ENCODE results near the gene MTM1. TPM values are rescaled to one million over a fixed set of nuclear protein-coding genes. Genes with fewer than 3 reads are reported as not detected.

The MTM1 gene
- total RNA-seq, 1 donor from 2014 or later = 17.8 TPM

DNA sequence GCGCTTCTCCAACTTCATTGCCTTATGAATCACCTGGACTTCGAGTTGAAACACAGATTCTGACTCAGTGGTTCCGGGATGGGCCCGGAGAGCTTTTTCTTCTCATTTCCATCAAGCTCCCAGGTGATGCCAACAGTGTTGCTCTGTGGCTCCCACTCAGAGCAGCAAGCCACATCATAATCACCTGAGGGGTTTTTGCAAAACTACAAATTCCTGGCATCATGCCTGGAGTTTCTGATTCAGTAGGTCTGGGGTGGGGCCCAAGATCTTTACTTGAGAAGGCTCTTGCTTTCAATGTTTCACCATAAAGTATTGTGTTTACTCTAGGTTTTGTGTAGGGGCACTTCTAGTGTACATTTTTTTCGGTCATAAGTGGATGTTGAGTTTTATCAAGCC lies 7.0 kb downstream of the MTM1 start:
- no peak for DNase-seq (ENCODE audit: low spot score)
- Mint-ChIP-seq H3K9me3 (ENCODE audit: unreplicated experiment) (no peaks in the 10 kb centered on the region), H3K36me3 (ENCODE audit: low read depth, unreplicated experiment) (no peaks in the 10 kb centered on the region), H3K4me3 (ENCODE audit: unreplicated experiment) (no peak overlapping the region), H3K27ac (ENCODE audit: unreplicated experiment) (no peak overlapping the region), H3K27me3 (ENCODE audit: unreplicated experiment) (no peaks in the 10 kb centered on the region), H3K4me1 (ENCODE audit: unreplicated experiment) (peaks cover 27% of the 10 kb centered on the region)
- TF ChIP-seq, protein P1, sequence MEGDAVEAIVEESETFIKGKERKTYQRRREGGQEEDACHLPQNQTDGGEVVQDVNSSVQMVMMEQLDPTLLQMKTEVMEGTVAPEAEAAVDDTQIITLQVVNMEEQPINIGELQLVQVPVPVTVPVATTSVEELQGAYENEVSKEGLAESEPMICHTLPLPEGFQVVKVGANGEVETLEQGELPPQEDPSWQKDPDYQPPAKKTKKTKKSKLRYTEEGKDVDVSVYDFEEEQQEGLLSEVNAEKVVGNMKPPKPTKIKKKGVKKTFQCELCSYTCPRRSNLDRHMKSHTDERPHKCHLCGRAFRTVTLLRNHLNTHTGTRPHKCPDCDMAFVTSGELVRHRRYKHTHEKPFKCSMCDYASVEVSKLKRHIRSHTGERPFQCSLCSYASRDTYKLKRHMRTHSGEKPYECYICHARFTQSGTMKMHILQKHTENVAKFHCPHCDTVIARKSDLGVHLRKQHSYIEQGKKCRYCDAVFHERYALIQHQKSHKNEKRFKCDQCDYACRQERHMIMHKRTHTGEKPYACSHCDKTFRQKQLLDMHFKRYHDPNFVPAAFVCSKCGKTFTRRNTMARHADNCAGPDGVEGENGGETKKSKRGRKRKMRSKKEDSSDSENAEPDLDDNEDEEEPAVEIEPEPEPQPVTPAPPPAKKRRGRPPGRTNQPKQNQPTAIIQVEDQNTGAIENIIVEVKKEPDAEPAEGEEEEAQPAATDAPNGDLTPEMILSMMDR (IDR thresholded peaks at IDR 0.05; ENCODE audit: unreplicated experiment) = no peak

DNA sequence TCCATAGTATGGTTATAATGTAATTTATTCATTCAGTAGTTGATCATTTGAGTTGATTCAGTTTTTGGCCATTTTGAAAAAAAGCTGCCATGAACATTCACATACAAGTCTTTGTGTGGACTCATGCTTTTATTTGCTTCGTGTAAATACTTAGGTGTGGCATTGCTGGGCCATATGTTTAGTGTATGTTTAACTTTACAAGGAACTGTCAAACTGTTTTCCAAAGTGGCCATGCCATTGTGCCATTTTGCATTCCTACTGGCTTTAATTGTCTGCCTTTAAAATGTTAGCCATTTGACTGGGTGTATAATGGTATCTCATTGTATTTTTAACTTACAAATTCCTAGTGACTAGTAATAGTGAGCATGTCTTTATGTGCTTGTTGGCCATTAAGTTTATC lies 8.8 kb downstream of the MTM1 start:
- H3K27ac Mint-ChIP-seq (ENCODE audit: unreplicated experiment) = no peak overlapping the region
- no peaks in the 10 kb centered on the region for H3K9me3 Mint-ChIP-seq (ENCODE audit: unreplicated experiment)
- TF ChIP-seq, protein P1 (IDR thresholded peaks at IDR 0.05; ENCODE audit: unreplicated experiment) = no peak
- H3K4me1 Mint-ChIP-seq (ENCODE audit: unreplicated experiment) = peaks cover 18% of the 10 kb centered on the region
- no peak for DNase-seq (ENCODE audit: low spot score)
- no peak overlapping the region for H3K4me3 Mint-ChIP-seq (ENCODE audit: unreplicated experiment)
- no peaks in the 10 kb centered on the region for H3K27me3 Mint-ChIP-seq (ENCODE audit: unreplicated experiment)
- H3K36me3 Mint-ChIP-seq (ENCODE audit: low read depth, unreplicated experiment) = no peaks in the 10 kb centered on the region

DNA sequence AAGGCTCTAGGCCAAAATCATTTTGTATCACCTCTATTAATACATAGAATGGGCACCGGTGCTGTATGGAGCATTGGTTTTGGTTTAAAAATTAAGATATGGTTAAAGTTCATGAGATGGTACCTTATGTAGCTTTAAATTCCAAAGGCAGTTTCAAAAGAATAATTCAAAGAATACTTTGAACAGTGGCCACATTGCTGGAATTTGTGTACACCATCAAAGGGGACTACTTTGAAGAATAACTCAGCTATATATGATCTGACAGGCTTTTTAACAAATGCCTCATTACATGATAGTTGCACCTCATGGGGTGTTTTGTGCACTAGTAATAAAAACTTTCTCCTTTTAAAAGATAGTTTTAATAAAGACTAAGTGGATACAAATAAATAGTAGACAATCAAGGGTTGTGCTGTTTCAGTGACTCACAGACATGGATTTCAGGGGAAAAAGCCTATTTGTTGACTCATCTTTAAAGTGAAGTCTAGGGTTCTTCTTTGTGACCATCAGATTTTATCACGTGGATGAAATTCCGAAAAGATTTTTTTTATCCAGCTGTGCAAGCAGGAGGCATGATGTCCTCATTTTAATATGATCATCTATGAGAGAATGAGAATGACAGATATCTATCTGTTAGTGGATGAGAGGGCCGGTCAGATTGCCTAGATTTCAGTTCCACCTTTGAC lies 12.8 kb downstream of the MTM1 start:
- no peaks in the 10 kb centered on the region for H3K27me3 Mint-ChIP-seq (ENCODE audit: unreplicated experiment)
- no peak overlapping the region for H3K27ac Mint-ChIP-seq (ENCODE audit: unreplicated experiment)
- no peak overlapping the region for H3K4me3 Mint-ChIP-seq (ENCODE audit: unreplicated experiment)
- no peaks in the 10 kb centered on the region for H3K9me3 Mint-ChIP-seq (ENCODE audit: unreplicated experiment)
- TF ChIP-seq, protein P1 (IDR thresholded peaks at IDR 0.05; ENCODE audit: unreplicated experiment) = no peak
- DNase-seq (ENCODE audit: low spot score) = no peak
- H3K4me1 Mint-ChIP-seq (ENCODE audit: unreplicated experiment) = peaks cover 4% of the 10 kb centered on the region
- no peaks in the 10 kb centered on the region for H3K36me3 Mint-ChIP-seq (ENCODE audit: low read depth, unreplicated experiment)

DNA sequence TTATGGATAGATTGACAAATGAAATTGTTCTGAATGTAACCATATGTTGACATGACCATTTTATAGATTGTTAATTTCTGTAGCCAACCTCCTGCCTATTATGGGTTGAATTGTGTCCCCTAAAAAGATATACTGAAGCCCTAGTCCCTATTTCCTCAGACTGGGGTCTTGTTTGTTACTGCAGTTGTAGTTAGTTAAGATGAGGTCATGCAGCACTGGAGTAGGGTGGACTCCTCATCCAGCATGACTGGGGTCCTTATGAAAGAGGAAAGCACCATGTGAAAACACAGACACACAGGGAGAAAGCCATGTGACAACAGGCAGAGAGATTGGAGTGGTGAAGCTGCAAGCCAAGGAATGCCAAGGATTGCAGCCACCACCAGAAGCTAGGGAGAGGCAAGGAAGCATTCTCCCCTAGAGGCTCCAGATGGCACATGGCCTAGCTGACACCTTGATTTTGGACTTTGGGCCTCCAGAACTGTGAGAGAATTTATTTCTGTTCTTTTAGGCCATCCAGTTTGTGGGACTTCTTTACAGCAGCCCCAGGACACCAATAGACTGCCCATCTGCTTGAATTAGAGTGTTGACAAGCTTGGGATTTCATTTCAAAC lies 14.0 kb downstream of the MTM1 start:
- Mint-ChIP-seq H3K36me3 (ENCODE audit: low read depth, unreplicated experiment) (no peaks in the 10 kb centered on the region), H3K27me3 (ENCODE audit: unreplicated experiment) (no peaks in the 10 kb centered on the region), H3K4me1 (ENCODE audit: unreplicated experiment) (no peaks in the 10 kb centered on the region), H3K4me3 (ENCODE audit: unreplicated experiment) (no peak overlapping the region), H3K27ac (ENCODE audit: unreplicated experiment) (no peak overlapping the region), H3K9me3 (ENCODE audit: unreplicated experiment) (no peaks in the 10 kb centered on the region)
- no peak for DNase-seq (ENCODE audit: low spot score)
- TF ChIP-seq, protein P1 (IDR thresholded peaks at IDR 0.05; ENCODE audit: unreplicated experiment) = no peak

Data from endothelial cell (in vitro differentiated cells).